ACC112 (cell line): ENCODE measurements around the gene EARS2.

Source experiments
- H2AFZ ChIP-seq: fragments of 200-600 bp; sonication (generic); one replicate; pipeline ENCODE4 v1.6.0; 2017; ENCODE audit warnings: antibody characterized with exemption, low read length; ENCODE audit not compliant: unreplicated experiment
- H3K27ac ChIP-seq: fragments of 200-600 bp; sonication (generic); 2 replicates; pipeline ENCODE4 v1.5.1; 2014; ENCODE audit warnings: low read depth, mild to moderate bottlenecking, antibody characterized with exemption, low read length, moderate library complexity
- H3K27me3 ChIP-seq: fragments of 200-600 bp; sonication (generic); 2 replicates; pipeline ENCODE4 v1.6.1; 2014; ENCODE audit warnings: mild to moderate bottlenecking, antibody characterized with exemption, low read length, moderate library complexity, mixed read lengths; ENCODE audit not compliant: insufficient read depth
- H3K36me3 ChIP-seq: fragments of 200-600 bp; sonication (generic); 2 replicates; pipeline ENCODE4 v1.6.1; 2016; ENCODE audit warnings: mild to moderate bottlenecking, antibody characterized with exemption, low read length, moderate library complexity, mixed read lengths; ENCODE audit not compliant: insufficient read depth
- H3K4me1 ChIP-seq: fragments of 200-600 bp; sonication (generic); one replicate; pipeline ENCODE4 v1.6.1; 2016; ENCODE audit warnings: low read length, mixed read lengths; ENCODE audit not compliant: insufficient read depth, unreplicated experiment, control insufficient read depth
- H3K4me3 ChIP-seq: fragments of 200-600 bp; sonication (generic); 2 replicates; pipeline ENCODE4 v1.5.1; 2014; ENCODE audit warnings: mild to moderate bottlenecking, low read depth, low read length
- H3K79me2 ChIP-seq: fragments of 200-600 bp; sonication (generic); one replicate; pipeline ENCODE4 v1.6.0; 2016; ENCODE audit warnings: low read length; ENCODE audit not compliant: control insufficient read depth, unreplicated experiment, insufficient read depth

Gene EARS2

DNA sequence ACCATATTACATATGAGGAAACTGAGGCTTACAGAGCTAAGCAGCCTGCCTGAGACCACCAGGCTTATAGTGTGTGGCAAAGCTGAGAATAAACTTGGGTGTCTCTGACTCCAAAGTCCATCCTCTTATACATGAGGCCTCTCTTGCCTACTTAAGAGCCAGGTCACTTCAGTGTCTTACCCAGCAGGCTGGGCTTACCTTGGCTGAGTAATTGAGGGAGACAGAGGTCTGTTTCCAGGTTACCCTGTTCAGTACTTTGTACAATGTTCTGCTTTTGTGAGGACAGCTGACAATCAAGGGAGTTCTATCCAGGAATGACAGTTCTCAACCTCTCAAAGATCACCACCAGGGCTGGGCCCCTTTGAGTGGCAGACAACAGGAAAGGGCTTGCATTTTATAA is 24.6 kb upstream of the EARS2 start:
- Histone ChIP-seq H3K27me3 (no peaks in the 10 kb centered on the region), H3K79me2 (peaks cover 5% of the 10 kb centered on the region), H3K27ac (no peak overlapping the region), H3K4me3 (no peak overlapping the region), H3K4me1 (no peaks in the 10 kb centered on the region), H2AFZ (no peak overlapping the region), H3K36me3 (peaks cover 21% of the 10 kb centered on the region)

DNA sequence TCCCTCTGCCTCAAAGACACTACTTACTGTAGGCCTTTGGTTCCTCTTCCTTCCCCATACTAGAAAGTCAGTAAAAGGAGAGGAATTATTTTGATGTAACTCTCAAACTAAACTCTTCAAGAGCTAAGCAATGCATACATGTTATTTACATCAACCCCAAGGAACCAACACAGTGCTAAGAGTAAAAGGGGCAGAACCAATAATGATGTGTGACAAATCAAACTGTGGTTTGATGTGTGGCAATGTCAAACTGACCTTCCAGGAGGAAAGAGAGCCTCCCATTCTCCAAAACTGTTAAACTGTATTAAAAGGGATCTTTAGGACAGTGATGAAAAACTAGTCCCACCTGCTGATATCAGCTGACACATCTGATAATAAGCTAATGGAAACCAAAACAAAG is 23.2 kb upstream of the EARS2 start:
- Histone ChIP-seq H3K27me3 (no peaks in the 10 kb centered on the region), H3K4me3 (no peak overlapping the region), H3K79me2 (peaks cover 2% of the 10 kb centered on the region), H3K4me1 (no peaks in the 10 kb centered on the region), H3K36me3 (peaks cover 18% of the 10 kb centered on the region), H2AFZ (no peak overlapping the region), H3K27ac (no peak overlapping the region)

DNA sequence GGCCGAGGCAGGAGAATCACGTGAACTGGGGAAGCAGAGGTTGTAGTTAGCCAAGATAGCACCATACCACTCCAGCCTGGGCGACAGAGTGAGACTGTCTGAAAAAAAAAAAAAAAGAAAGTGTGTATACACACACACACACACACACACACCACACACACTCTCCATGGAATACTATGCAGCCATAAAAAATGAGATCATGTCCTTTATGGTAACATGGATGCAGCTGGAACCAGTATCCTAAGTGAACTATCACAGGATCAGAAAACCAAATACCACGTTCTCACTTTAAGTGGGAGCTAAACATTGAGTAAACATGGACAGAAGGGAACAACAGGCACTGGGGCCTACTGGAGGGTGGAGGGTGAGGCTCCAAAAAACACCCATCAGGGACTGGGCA is 22.2 kb upstream of the EARS2 start:
- H3K27ac ChIP-seq = no peak overlapping the region
- H3K4me3 ChIP-seq = no peak overlapping the region
- H3K79me2 ChIP-seq = peaks cover 2% of the 10 kb centered on the region
- no peak overlapping the region for H2AFZ ChIP-seq
- H3K27me3 ChIP-seq = no peaks in the 10 kb centered on the region
- H3K36me3 ChIP-seq = peaks cover 20% of the 10 kb centered on the region
- no peaks in the 10 kb centered on the region for H3K4me1 ChIP-seq

DNA sequence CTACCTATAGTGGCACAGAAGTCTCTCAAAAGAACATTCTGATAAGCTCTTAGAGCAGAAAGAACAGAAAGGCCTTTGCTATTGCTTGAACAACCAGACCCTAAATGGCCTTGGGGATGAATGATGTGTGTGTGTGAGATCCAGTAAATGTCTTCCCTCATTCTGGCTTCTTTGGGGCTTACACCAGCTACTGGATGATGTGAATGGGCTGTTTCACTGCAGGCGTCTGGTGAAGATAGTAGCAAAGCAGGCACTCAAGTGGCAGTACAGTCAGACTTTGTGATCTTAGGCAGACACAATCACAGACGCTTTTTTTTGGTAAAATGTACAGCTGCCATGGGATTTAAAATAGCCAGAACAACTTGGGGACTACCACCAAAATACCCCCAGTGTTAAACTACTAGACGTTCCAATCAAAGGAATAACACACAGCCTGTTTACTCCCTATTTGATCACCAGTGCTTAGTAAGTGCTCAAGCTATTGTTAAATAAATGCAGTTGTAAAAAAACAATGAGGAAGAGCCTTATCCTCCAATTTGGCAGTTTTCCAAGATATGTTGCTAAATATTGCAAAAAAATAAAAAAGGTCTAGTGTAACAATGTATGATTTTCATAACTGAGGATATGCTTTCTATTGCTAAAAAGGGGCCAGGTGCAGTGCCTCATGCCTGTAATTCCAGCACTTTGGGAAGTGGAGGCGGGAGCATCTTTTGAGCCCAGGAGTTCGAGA is 21.1 kb upstream of the EARS2 start:
- no peak overlapping the region for H2AFZ ChIP-seq
- peaks cover 23% of the 10 kb centered on the region for H3K36me3 ChIP-seq
- H3K79me2 ChIP-seq = no peaks in the 10 kb centered on the region
- no peaks in the 10 kb centered on the region for H3K4me1 ChIP-seq
- H3K27me3 ChIP-seq = no peaks in the 10 kb centered on the region
- no peak overlapping the region for H3K27ac ChIP-seq
- no peak overlapping the region for H3K4me3 ChIP-seq

DNA sequence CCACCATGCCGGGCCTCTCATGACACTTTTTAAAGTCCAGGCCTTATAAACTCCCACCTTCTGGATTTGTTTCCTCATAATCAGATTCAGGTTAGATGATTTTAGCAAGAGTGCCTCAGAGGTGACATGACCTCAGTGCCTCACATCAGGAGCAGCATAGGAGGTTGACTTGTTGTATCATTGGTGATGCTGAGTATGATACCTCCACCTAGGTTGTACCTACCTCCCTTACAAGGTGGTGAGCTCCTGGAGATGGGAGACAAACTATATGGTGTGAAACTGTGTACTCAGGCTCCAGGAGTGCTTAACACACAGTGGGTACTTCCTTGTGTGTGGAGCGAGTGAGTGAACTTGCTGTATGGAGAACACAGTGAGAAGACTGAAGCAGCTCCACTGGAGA is 20.3 kb upstream of the EARS2 start:
- Histone ChIP-seq H3K27me3 (no peaks in the 10 kb centered on the region), H3K27ac (no peak overlapping the region), H2AFZ (no peak overlapping the region), H3K36me3 (peaks cover 23% of the 10 kb centered on the region), H3K4me1 (no peaks in the 10 kb centered on the region), H3K79me2 (no peaks in the 10 kb centered on the region), H3K4me3 (no peak overlapping the region)

DNA sequence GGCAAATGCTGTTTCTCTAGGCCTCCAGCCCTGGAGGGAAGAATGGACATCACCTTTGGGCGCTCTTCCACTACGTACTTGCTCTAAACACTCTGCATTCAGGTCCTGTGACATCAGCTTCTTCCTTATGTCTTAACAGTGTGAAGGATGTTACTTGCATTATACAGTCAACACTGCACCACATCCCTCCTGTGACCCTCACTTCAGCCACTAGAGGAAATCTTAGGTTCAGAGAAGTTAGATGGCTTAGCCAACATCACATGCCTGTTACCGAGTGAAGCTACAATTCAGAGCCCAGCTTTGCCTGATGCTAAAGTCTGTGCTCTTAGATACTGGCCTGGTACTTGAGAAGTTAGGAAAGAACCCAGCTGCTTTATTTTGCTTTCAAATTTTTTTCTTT is 18.7 kb upstream of the EARS2 start:
- H3K36me3 ChIP-seq = peaks cover 23% of the 10 kb centered on the region
- no peak overlapping the region for H2AFZ ChIP-seq
- H3K4me3 ChIP-seq = no peak overlapping the region
- H3K79me2 ChIP-seq = no peaks in the 10 kb centered on the region
- no peak overlapping the region for H3K27ac ChIP-seq
- H3K27me3 ChIP-seq = no peaks in the 10 kb centered on the region
- H3K4me1 ChIP-seq = no peaks in the 10 kb centered on the region

DNA sequence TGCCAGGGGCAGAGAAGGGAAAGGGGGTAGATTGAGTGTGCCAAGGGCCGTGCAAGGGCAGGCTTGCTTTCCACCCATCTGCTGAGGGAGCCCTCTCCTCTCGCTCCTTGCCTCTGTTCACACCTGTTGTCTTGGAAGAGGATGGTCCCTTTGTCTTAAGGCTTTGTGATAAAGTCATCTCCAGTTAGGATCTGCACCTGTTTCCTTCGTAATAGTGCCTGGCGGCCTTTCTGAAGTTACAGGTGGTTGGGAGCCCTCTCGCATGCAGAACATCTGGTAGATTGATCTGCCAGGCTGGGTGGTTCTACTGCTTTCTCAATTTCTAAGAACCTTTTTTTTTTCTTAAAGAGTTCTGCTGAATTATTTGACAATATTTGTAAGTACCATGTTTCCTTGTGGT is 16.7 kb upstream of the EARS2 start:
- H3K4me3 ChIP-seq = no peak overlapping the region
- peaks cover 30% of the 10 kb centered on the region for H3K36me3 ChIP-seq
- no peak overlapping the region for H3K27ac ChIP-seq
- H3K79me2 ChIP-seq = no peaks in the 10 kb centered on the region
- H3K4me1 ChIP-seq = no peaks in the 10 kb centered on the region
- no peaks in the 10 kb centered on the region for H3K27me3 ChIP-seq
- H2AFZ ChIP-seq = no peak overlapping the region

DNA sequence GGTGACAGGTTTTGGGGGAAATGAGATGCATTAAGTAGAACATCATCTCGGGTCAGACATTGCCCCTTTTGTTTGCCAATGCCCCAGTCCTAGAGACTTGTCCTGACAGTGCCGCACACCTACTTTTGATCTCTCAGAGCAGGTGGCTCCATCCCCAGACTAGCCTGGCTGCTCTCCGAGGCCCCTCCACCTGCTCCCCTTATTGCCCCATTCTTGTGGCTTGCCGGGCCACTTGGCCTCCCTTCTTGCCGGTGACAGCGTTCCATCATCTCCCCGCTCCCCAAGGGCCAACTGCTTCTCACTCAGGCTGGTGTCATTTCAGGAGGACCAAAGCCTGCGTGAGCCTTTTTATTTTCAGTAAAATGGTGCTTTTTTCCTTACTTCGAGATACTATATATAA is 15.2 kb upstream of the EARS2 start:
- Histone ChIP-seq H3K27ac (no peak overlapping the region), H3K4me3 (no peak overlapping the region), H3K27me3 (no peaks in the 10 kb centered on the region), H2AFZ (no peak overlapping the region), H3K4me1 (no peaks in the 10 kb centered on the region), H3K36me3 (peaks cover 40% of the 10 kb centered on the region), H3K79me2 (no peaks in the 10 kb centered on the region)

DNA sequence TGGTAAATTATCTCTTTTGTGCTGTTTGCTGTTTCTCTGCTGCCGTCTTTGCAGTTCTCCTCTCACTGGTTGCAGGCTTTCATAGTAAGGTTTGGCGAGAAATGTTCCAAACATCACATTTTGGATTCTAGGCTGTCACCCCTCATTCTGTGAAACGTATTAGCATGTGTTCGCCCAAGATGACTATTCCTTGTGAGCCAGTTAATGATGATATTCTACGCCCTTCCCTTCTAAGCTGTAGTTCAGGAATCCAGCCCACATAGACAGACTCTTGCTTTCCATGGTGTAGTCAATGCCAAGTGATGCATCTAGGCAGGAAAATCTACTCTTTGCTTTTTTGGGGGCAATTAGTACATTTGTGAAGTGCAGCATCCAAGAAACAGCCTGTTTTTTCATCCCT is 14.7 kb upstream of the EARS2 start:
- no peak overlapping the region for H3K27ac ChIP-seq
- no peaks in the 10 kb centered on the region for H3K27me3 ChIP-seq
- peaks cover 45% of the 10 kb centered on the region for H3K36me3 ChIP-seq
- H3K79me2 ChIP-seq = no peaks in the 10 kb centered on the region
- no peak overlapping the region for H3K4me3 ChIP-seq
- no peaks in the 10 kb centered on the region for H3K4me1 ChIP-seq
- no peak overlapping the region for H2AFZ ChIP-seq

DNA sequence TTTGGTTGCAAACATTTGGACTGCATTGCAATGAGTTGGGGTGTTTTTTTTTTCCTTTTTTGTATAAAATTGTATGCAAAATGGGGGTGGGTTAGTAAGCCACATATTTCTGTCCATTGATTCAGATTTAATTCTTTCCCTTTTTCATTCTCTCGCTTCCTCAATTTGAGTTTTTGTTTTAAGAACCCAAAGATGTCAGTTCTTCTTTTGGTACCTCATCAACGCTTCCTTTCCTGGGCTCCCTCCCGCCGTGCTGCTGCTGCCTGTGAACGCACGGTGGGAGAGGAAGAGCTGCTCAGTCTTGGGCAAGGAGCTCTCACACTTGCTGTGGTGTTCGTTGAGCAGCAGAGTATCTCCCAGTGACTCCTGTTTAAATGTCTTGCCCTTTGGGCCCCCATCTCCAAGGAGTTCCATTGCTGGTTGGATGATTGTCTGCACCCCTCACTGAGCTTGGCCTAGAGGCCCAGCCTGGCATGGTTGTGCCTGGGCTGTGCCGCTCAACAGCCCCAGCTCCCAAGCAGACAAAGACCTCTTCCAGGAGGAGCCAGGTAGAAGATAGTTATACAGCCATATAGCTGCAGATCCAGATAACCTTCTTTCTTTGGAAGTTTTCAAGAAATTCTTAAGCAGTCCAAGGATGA is 14.0 kb upstream of the EARS2 start:
- peaks cover 45% of the 10 kb centered on the region for H3K36me3 ChIP-seq
- H3K4me3 ChIP-seq = no peak overlapping the region
- no peaks in the 10 kb centered on the region for H3K27me3 ChIP-seq
- no peak overlapping the region for H2AFZ ChIP-seq
- no peaks in the 10 kb centered on the region for H3K4me1 ChIP-seq
- H3K79me2 ChIP-seq = no peaks in the 10 kb centered on the region
- no peak overlapping the region for H3K27ac ChIP-seq

DNA sequence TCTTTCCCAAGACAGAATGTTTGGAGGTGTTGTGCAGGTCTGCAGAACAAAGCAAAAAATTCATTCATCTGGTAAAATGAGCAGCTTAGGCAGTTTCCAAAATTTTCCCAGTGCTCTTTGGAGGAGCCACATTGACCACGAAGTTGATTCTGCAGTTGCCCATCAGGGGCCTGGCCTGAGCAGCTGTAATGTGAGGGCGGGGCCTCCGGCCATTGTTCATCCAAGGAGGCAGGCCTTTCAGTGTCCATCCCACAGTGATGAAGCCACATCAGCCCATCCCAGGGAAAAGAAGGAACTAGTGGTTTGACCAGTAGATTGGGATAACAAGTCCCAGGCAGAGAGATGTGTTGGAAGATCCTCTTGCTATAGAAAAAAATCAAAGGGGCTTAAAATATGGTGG is 10.5 kb upstream of the EARS2 start:
- Histone ChIP-seq H3K4me3 (no peak overlapping the region), H3K36me3 (peaks cover 60% of the 10 kb centered on the region), H3K27ac (no peak overlapping the region), H3K4me1 (no peaks in the 10 kb centered on the region), H2AFZ (no peak overlapping the region), H3K79me2 (no peaks in the 10 kb centered on the region), H3K27me3 (no peaks in the 10 kb centered on the region)
